HL-60 (cell line): ENCODE data around the gene MPHOSPH8.

Experiments used
- DNase-seq, 2 experiments: peaks; one replicate each; pipeline ENCODE4 v3.0.0-alpha.2; 2010 to 2020; ENCODE audit warnings: low read depth in 1 of 2, low spot score in 1 of 2
- H3K27ac ChIP-seq: fragments of 250-450 bp; sonication (Bioruptor Pico); replicated peaks from 2 replicates; pipeline ENCODE4 v1.5.1; 2020; ENCODE audit warnings: mild to moderate bottlenecking, moderate library complexity
- H3K27me3 ChIP-seq: fragments of 250-450 bp; sonication (Bioruptor Pico); 2 replicates; pipeline ENCODE4 v1.5.1; 2021; ENCODE audit warnings: mild to moderate bottlenecking, moderate library complexity; ENCODE audit not compliant: insufficient read depth, poor library complexity, severe bottlenecking
- H3K4me3 ChIP-seq: replicated peaks from 2 replicates; pipeline ENCODE4 v1.5.1; 2011; ENCODE audit warnings: mild to moderate bottlenecking, control low read depth, low read length; ENCODE audit not compliant: insufficient read depth
- CTCF ChIP-seq: IDR thresholded peaks from one replicate; pipeline ENCODE4 v1.5.1; 2011; ENCODE audit warnings: low read length, control low read depth, inconsistent platforms; ENCODE audit not compliant: insufficient read depth
- GABPA ChIP-seq: IDR thresholded peaks from 2 replicates; pipeline ENCODE4 v1.6.1; 2012; ENCODE audit warnings: low read depth
- POLR2AphosphoS5 ChIP-seq: IDR thresholded peaks from 2 replicates; pipeline ENCODE4 v1.6.1; 2012; ENCODE audit warnings: low read depth
- SPI1 ChIP-seq: IDR thresholded peaks from 2 replicates; pipeline ENCODE4 v1.6.1; 2012; ENCODE audit warnings: low read depth, mild to moderate bottlenecking, borderline replicate concordance
- TF ChIP-seq, protein P1 (sequence below): IDR thresholded peaks from 2 replicates; pipeline ENCODE4 v1.6.1; 2012; ENCODE audit warnings: low read depth; ENCODE audit not compliant: insufficient replicate concordance

MPHOSPH8 gene

DNA sequence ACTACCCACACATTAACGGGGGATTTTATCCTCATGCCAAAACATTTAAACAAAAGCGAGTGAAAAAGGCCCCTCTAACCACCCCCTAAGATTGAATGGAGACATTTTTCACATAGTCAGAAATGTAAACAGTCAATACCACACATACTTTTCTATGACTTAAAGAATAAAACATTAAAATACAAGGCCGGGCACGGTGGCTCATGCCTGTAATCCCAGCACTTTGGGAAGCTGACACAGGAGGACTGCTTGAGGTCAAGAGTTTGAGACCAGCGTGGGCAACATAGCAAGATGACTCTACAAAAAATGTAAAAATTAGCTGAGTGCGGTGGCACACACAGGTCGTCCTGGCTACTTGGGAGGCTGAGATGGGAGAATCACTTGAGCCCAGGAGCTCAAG, 47.3 kb downstream of the MPHOSPH8 start:
- DNase-seq: no peak
- no peak overlapping the region for H3K27ac ChIP-seq
- TF ChIP-seq GABPA: no peak
- no peak for TF ChIP-seq CTCF
- TF ChIP-seq SPI1: no peak
- no peak for TF ChIP-seq POLR2AphosphoS5
- TF ChIP-seq, protein P1, sequence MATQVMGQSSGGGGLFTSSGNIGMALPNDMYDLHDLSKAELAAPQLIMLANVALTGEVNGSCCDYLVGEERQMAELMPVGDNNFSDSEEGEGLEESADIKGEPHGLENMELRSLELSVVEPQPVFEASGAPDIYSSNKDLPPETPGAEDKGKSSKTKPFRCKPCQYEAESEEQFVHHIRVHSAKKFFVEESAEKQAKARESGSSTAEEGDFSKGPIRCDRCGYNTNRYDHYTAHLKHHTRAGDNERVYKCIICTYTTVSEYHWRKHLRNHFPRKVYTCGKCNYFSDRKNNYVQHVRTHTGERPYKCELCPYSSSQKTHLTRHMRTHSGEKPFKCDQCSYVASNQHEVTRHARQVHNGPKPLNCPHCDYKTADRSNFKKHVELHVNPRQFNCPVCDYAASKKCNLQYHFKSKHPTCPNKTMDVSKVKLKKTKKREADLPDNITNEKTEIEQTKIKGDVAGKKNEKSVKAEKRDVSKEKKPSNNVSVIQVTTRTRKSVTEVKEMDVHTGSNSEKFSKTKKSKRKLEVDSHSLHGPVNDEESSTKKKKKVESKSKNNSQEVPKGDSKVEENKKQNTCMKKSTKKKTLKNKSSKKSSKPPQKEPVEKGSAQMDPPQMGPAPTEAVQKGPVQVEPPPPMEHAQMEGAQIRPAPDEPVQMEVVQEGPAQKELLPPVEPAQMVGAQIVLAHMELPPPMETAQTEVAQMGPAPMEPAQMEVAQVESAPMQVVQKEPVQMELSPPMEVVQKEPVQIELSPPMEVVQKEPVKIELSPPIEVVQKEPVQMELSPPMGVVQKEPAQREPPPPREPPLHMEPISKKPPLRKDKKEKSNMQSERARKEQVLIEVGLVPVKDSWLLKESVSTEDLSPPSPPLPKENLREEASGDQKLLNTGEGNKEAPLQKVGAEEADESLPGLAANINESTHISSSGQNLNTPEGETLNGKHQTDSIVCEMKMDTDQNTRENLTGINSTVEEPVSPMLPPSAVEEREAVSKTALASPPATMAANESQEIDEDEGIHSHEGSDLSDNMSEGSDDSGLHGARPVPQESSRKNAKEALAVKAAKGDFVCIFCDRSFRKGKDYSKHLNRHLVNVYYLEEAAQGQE: no peak

GRCh38 chr13:19681517-19681916, 48.1 kb downstream of the MPHOSPH8 start:
- TF ChIP-seq POLR2AphosphoS5 (no peak), SPI1 (no peak), GABPA (no peak), CTCF (no peak)
- TF ChIP-seq, protein P1: no peak
- H3K27me3 ChIP-seq: no peaks in the 10 kb centered on the region
- DNase-seq: no peak
- H3K27ac ChIP-seq: no peak overlapping the region
- no peak overlapping the region for H3K4me3 ChIP-seq

More for the DNA sequence above, 47.3 kb downstream of the MPHOSPH8 start:
- no peaks in the 10 kb centered on the region for H3K27me3 ChIP-seq
- H3K4me3 ChIP-seq: no peak overlapping the region

DNA sequence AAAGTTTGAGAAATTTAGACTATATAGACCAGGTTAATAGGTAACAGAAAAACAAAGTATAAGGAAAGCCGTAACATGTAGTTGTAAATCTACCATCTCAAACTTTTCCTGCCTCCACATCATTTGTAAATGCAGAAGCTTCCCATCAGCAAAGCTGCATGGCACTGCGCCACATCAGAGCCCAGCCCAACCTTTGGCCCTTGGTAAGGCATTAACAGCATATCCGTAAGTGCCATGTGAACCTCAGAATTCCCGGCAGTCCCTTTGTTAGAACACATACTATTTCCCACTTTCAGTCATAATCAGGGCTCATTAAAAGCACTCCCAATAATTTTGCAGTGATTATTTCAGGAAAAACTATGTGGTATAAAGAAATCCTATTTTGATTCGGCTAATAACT, 51.6 kb downstream of the MPHOSPH8 start:
- no peaks in the 10 kb centered on the region for H3K27me3 ChIP-seq
- no peak overlapping the region for H3K4me3 ChIP-seq
- H3K27ac ChIP-seq: no peak overlapping the region
- no peak for TF ChIP-seq CTCF
- no peak for TF ChIP-seq GABPA
- no peak for TF ChIP-seq SPI1
- no peak for TF ChIP-seq POLR2AphosphoS5
- TF ChIP-seq, protein P1: no peak
- DNase-seq: no peak
